HCT116 (cell line): Measurements from ENCODE around the gene PTPRF. TPM values are rescaled to one million over a fixed set of nuclear protein-coding genes. Genes with fewer than 3 reads are reported as not detected.

Experiments used
- ATAC-seq: fragments of 200-7000 bp; cut with Tn5 transposase; 2 replicates; pipeline ENCODE4 v1.9.1; 2020; ENCODE audit warnings: mild to moderate bottlenecking, moderate library complexity
- BruUV-seq: library from RNA; stranded (reverse); fragments of 400-500 nt; replicated peaks from 2 replicates; lab custom pipeline; 2021; lab: Mats Ljungman, UMichigan
- CTCF ChIA-PET: fragments of 300-600 bp; sonication (Branson Sonifier 250); formaldehyde crosslinking; loops from one replicate; lab custom pipeline; 2021; ENCODE audit warnings: antibody characterized with exemption; lab: Charles Lee
- POLR2A ChIA-PET: fragments of 300-600, 350-600 bp; sonication (Branson Sonifier 250); formaldehyde crosslinking; loops from one replicate; lab custom pipeline; 2021; ENCODE audit warnings: antibody characterized with exemption; lab: Charles Lee
- RAD21 ChIA-PET, 2 experiments: fragments of 300-600 bp; sonication (Branson Sonifier 250); formaldehyde crosslinking; loops; one replicate each; lab custom pipeline; 2023; ENCODE audit warnings: low total read pairs in 2 of 2; ENCODE audit not compliant: uncharacterized antibody in 2 of 2, unreplicated experiment in 2 of 2, low non-redundant PET in 1 of 2; lab: Charles Lee
- DNase-seq: peaks from one replicate; pipeline ENCODE4 v3.0.0-alpha.2; 2010; ENCODE audit warnings: low read depth, low spot score
- H2AFZ ChIP-seq: fragments of 200-600 bp; shearing (Covaris generic), sonication (generic); 2 replicates; pipeline ENCODE4 v1.6.1; 2017; ENCODE audit warnings: low read depth, mixed run types, mixed read lengths, antibody characterized with exemption, low read length; ENCODE audit not compliant: poor library complexity, severe bottlenecking
- H3K27ac ChIP-seq: 2 replicates; pipeline ENCODE4 v1.5.1; 2012; ENCODE audit warnings: low read depth, low read length
- H3K27me3 ChIP-seq: fragments of 200-600 bp; sonication (generic); 2 replicates; pipeline ENCODE4 v1.6.1; 2016; ENCODE audit warnings: mixed run types, low read length, mixed read lengths; ENCODE audit not compliant: insufficient read depth
- H3K36me3 ChIP-seq, 2 experiments: fragments of 200-500 bp in 1 of 2; fragments of 200-600 bp in 1 of 2; sonication (Bioruptor generic) in 1 of 2; sonication (generic) in 1 of 2; 2 replicates each; pipeline versions ENCODE4 v1.5.1 to v1.6.1; 2014 to 2016; ENCODE audit warnings: low read length in 2 of 2, inconsistent platforms in 1 of 2, mixed read lengths in 1 of 2, mixed run types in 1 of 2; ENCODE audit not compliant: insufficient read depth in 2 of 2, control insufficient read depth in 1 of 2
- H3K4me1 ChIP-seq, 2 experiments: fragments of 200-600 bp in 1 of 2; sonication (generic) in 1 of 2; 2 replicates each; pipeline versions ENCODE4 v1.5.1 to v1.6.1; 2012 to 2017; ENCODE audit warnings: low read length in 2 of 2, inconsistent platforms in 1 of 2, mild to moderate bottlenecking in 1 of 2, mixed read lengths in 1 of 2, mixed run types in 1 of 2, moderate library complexity in 1 of 2; ENCODE audit not compliant: insufficient read depth in 2 of 2, control insufficient read depth in 1 of 2
- H3K4me2 ChIP-seq: fragments of 200-600 bp; sonication (generic); 2 replicates; pipeline ENCODE4 v1.6.1; 2017; ENCODE audit warnings: mixed run types, low read length, mixed read lengths
- H3K4me3 ChIP-seq, 2 experiments: fragments of 200-600 bp in 1 of 2; sonication (generic) in 1 of 2; replicated peaks in 1 of 2; 2 replicates each; pipeline ENCODE4 v1.5.1; 2011 to 2016; ENCODE audit warnings: low read length in 2 of 2, control low read depth in 1 of 2, low read depth in 1 of 2, mild to moderate bottlenecking in 1 of 2, mixed read lengths in 1 of 2, mixed run types in 1 of 2
- H3K79me2 ChIP-seq: fragments of 200-600 bp; sonication (generic); 2 replicates; pipeline ENCODE4 v1.6.1; 2017; ENCODE audit warnings: mild to moderate bottlenecking, mixed run types, low read length, moderate library complexity, mixed read lengths; ENCODE audit not compliant: insufficient read depth
- H3K9ac ChIP-seq: fragments of 200-600 bp; sonication (generic); 2 replicates; pipeline ENCODE4 v1.6.1; 2016; ENCODE audit warnings: low read length, mixed read lengths
- H3K9me2 ChIP-seq: fragments of 200-600 bp; sonication (generic), shearing (Covaris generic); 2 replicates; pipeline ENCODE4 v1.6.1; 2017; ENCODE audit warnings: mixed run types, mild to moderate bottlenecking, moderate library complexity; ENCODE audit not compliant: insufficient read depth
- H3K9me3 ChIP-seq, 2 experiments: fragments of 200-500 bp in 1 of 2; fragments of 200-600 bp in 1 of 2; sonication (Bioruptor generic) in 1 of 2; sonication (generic) in 1 of 2; 2 replicates each; pipeline ENCODE4 v1.6.1; 2014 to 2017; ENCODE audit warnings: low read length in 2 of 2, mixed read lengths in 2 of 2, inconsistent platforms in 1 of 2, low read depth in 1 of 2, mild to moderate bottlenecking in 1 of 2, mixed run types in 1 of 2, moderate library complexity in 1 of 2; ENCODE audit not compliant: control insufficient read depth in 1 of 2, insufficient read depth in 1 of 2
- H4K20me1 ChIP-seq: fragments of 200-600 bp; sonication (generic), shearing (Covaris generic); 2 replicates; pipeline ENCODE4 v1.6.1; 2017; ENCODE audit warnings: mixed run types, mild to moderate bottlenecking, moderate library complexity; ENCODE audit not compliant: insufficient read depth
- ATF3 ChIP-seq: IDR thresholded peaks from 2 replicates; pipeline ENCODE4 v1.6.1; 2012
- CBX3 ChIP-seq: IDR thresholded peaks from 2 replicates; pipeline ENCODE4 v1.6.1; 2012; ENCODE audit warnings: low read depth
- CEBPB ChIP-seq: IDR thresholded peaks from 2 replicates; pipeline ENCODE4 v1.6.1; 2012; ENCODE audit warnings: low read depth
- CTCF ChIP-seq, 3 experiments: fragments of 200-600 bp in 1 of 3; sonication (generic) in 1 of 3; IDR thresholded peaks in 2 of 3; conservative IDR thresholded peaks in 1 of 3; 2 replicates each; pipeline ENCODE4 v1.5.1; 2012 to 2017; ENCODE audit warnings: low read depth in 2 of 3, low read length in 2 of 3, antibody characterized with exemption in 1 of 3, borderline replicate concordance in 1 of 3, control low read depth in 1 of 3, mild to moderate bottlenecking in 1 of 3, mixed read lengths in 1 of 3, mixed run types in 1 of 3, moderate library complexity in 1 of 3; ENCODE audit not compliant: insufficient read depth in 1 of 3
- EGR1 ChIP-seq: IDR thresholded peaks from 2 replicates; pipeline ENCODE4 v1.6.1; 2012; ENCODE audit warnings: low read depth
- EZH2 ChIP-seq: fragments of 200-600 bp; sonication (generic); IDR thresholded peaks from 2 replicates; pipeline ENCODE4 v1.6.1; 2017; ENCODE audit warnings: antibody characterized with exemption, mixed run types
- EZH2phosphoT487 ChIP-seq: fragments of 200-600 bp; IDR thresholded peaks from 2 replicates; pipeline ENCODE4 v1.6.1; 2018; ENCODE audit warnings: antibody characterized with exemption, borderline replicate concordance
- FOSL1 ChIP-seq: IDR thresholded peaks from 2 replicates; pipeline ENCODE4 v1.6.1; 2012; ENCODE audit warnings: low read depth
- JUND ChIP-seq: IDR thresholded peaks from 2 replicates; pipeline ENCODE4 v1.6.1; 2012
- MAX ChIP-seq: IDR thresholded peaks from 2 replicates; pipeline ENCODE4 v1.6.1; 2012
- POLR2A ChIP-seq: IDR thresholded peaks from 2 replicates; pipeline ENCODE4 v1.7.0; 2011; ENCODE audit warnings: borderline replicate concordance; ENCODE audit not compliant: insufficient read depth, insufficient read length; ENCODE audit errors: extremely low read depth
- POLR2AphosphoS5 ChIP-seq: IDR thresholded peaks from 2 replicates; pipeline ENCODE4 v1.6.1; 2011; ENCODE audit warnings: mild to moderate bottlenecking, low read depth, low read length, moderate library complexity
- RAD21 ChIP-seq: IDR thresholded peaks from 2 replicates; pipeline ENCODE4 v1.6.1; 2012; ENCODE audit warnings: low read depth, mild to moderate bottlenecking
- SIN3A ChIP-seq: IDR thresholded peaks from 2 replicates; pipeline ENCODE4 v1.6.1; 2012; ENCODE audit warnings: low read depth
- SP1 ChIP-seq: IDR thresholded peaks from 2 replicates; pipeline ENCODE4 v1.6.1; 2012; ENCODE audit warnings: low read depth
- TCF7L2 ChIP-seq: IDR thresholded peaks from 2 replicates; pipeline ENCODE4 v1.7.0; 2011; ENCODE audit warnings: borderline replicate concordance, inconsistent platforms; ENCODE audit not compliant: insufficient read depth, insufficient read length; ENCODE audit errors: extremely low read depth
- YY1 ChIP-seq: IDR thresholded peaks from 2 replicates; pipeline ENCODE4 v1.6.1; 2011; ENCODE audit warnings: low read length, low read depth, moderate library complexity, mild to moderate bottlenecking; ENCODE audit not compliant: insufficient replicate concordance; ENCODE audit errors: extremely low read depth
- ZFX ChIP-seq: fragments of 450-650 bp; IDR thresholded peaks from 2 replicates; pipeline ENCODE4 v1.6.1; 2017
- ZNF274 ChIP-seq: fragments of 200-500 bp; sonication (Bioruptor generic); IDR thresholded peaks from 2 replicates; pipeline ENCODE4 v1.6.1; 2014; ENCODE audit warnings: mild to moderate bottlenecking, low read depth, low read length, inconsistent platforms
- intact Hi-C: fragments of 100-400 bp; cut with micrococcal nuclease; formaldehyde crosslinking; loops from 2 replicates; pipeline ENCODE4 v1.10.0; 2022
- total RNA-seq: library from RNA; stranded (reverse); gene quantifications from one replicate; pipeline ENCODE4 v1.2.1, GENCODE V29; 2021; ENCODE audit not compliant: unreplicated experiment

The PTPRF gene
- total RNA-seq, 1 experiment from 2014 or later = 224 TPM

- TF ChIP-seq EZH2 (no peak), CEBPB (no peak), ZNF274 (no peak), POLR2AphosphoS5 (no peak)
- no peak overlapping the region for H3K4me3 ChIP-seq
- CTCF ChIA-PET = no interaction called here
- peaks cover 40 to 48% of the 10 kb centered on the region in 2 experiments for H3K36me3 ChIP-seq
- H2AFZ ChIP-seq = no peak overlapping the region
- H3K4me2 ChIP-seq = no peak overlapping the region
- H3K79me2 ChIP-seq = no peaks in the 10 kb centered on the region
- intact Hi-C loops = no loop called here
- H3K27ac ChIP-seq = no peak overlapping the region
- no peaks in the 10 kb centered on the region for H3K4me1 ChIP-seq
- no peaks in the 10 kb centered on the region for H3K9me3 ChIP-seq
- POLR2A ChIA-PET = no interaction called here
- H3K27me3 ChIP-seq = no peaks in the 10 kb centered on the region
- DNase-seq (no peak), ATAC-seq (no peak)
- no TSS peak for BruUV-seq
- RAD21 ChIA-PET = no interaction called here
- no peaks in the 10 kb centered on the region for H4K20me1 ChIP-seq
- no peaks in the 10 kb centered on the region for H3K9me2 ChIP-seq
- no peak overlapping the region for H3K9ac ChIP-seq
These were observed 90.3 kb downstream of the PTPRF start for GRCh38 chr1:43620956-43621355.

- no peaks in the 10 kb centered on the region for H4K20me1 ChIP-seq
- no peaks in the 10 kb centered on the region for H3K79me2 ChIP-seq
- H3K4me2 ChIP-seq = no peak overlapping the region
- POLR2A ChIA-PET = no interaction called here
- no peak overlapping the region for H2AFZ ChIP-seq
- peaks cover 36 to 47% of the 10 kb centered on the region in 2 experiments for H3K36me3 ChIP-seq
- no peak for DNase-seq
- H3K4me1 ChIP-seq = no peaks in the 10 kb centered on the region
- H3K9ac ChIP-seq = no peak overlapping the region
- BruUV-seq = no TSS peak
- no peak for TF ChIP-seq ZNF274
- no peak for TF ChIP-seq SIN3A
- TF ChIP-seq EZH2phosphoT487 = no peak
- TF ChIP-seq POLR2AphosphoS5 = no peak
- no peak for TF ChIP-seq EZH2
- TF ChIP-seq TCF7L2 = no peak
- no peak for TF ChIP-seq POLR2A
- no peak for TF ChIP-seq CEBPB
- no peak for TF ChIP-seq CBX3
- TF ChIP-seq ATF3 = no peak
- TF ChIP-seq RAD21 = no peak
- TF ChIP-seq JUND = no peak
- no peak for TF ChIP-seq ZFX
- no peak for TF ChIP-seq FOSL1
- TF ChIP-seq EGR1 = no peak
- TF ChIP-seq MAX = no peak
- no peak for TF ChIP-seq CTCF (IDR thresholded peaks at IDR 0.05 in 2 of 3, conservative IDR thresholded peaks at IDR 0.05 in 1 of 3; ENCODE audit: borderline replicate concordance in 1 of 3, insufficient read depth in 1 of 3, low read depth in 2 of 3, low read length in 2 of 3)
- no peak for TF ChIP-seq SP1
- TF ChIP-seq YY1 = no peak
- TF ChIP-seq, all 23 proteins: peak for 0
- no peaks in the 10 kb centered on the region for H3K9me3 ChIP-seq
- intact Hi-C loops = no loop called here
- no peaks in the 10 kb centered on the region for H3K27me3 ChIP-seq
- H3K9me2 ChIP-seq = no peaks in the 10 kb centered on the region
- no peak overlapping the region for H3K27ac ChIP-seq
- no peak for ATAC-seq
- ChIA-PET CTCF (no interaction called here), RAD21 (no interaction called here)
- H3K4me3 ChIP-seq = no peak overlapping the region
These were observed 90.7 kb downstream of the PTPRF start for GRCh38 chr1:43621386-43621785.
